GM23338 (cell line): ENCODE results near the gene C16orf95. TPM values are rescaled to one million over a fixed set of nuclear protein-coding genes. Genes with fewer than 3 reads are reported as not detected.

Source experiments
- ATAC-seq: fragments of 200-7000 bp; cut with Tn5 transposase; 3 replicates; pipeline ENCODE4 v1.9.1; 2020
- DNase-seq: peaks from one replicate; pipeline ENCODE4 v3.0.0-alpha.2; 2015; ENCODE audit warnings: low spot score
- H2AFZ ChIP-seq: fragments of 200-600 bp; sonication (generic); 2 replicates; pipeline ENCODE4 v1.8.0; 2016; ENCODE audit warnings: antibody characterized with exemption, mild to moderate bottlenecking, moderate library complexity
- H3F3A ChIP-seq: fragments of 200-600 bp; sonication (generic); replicated peaks from 2 replicates; pipeline ENCODE4 v1.8.0; 2017; ENCODE audit warnings: antibody characterized with exemption, mixed run types, low read depth
- H3K27ac ChIP-seq: fragments of 200-600 bp; sonication (generic); 2 replicates; pipeline ENCODE4 v1.6.1; 2016; ENCODE audit warnings: low read depth
- H3K27me3 ChIP-seq: fragments of 200-600 bp; sonication (generic); 2 replicates; pipeline ENCODE4 v1.8.0; 2016; ENCODE audit warnings: mild to moderate bottlenecking, mixed run types, moderate library complexity; ENCODE audit not compliant: insufficient read depth
- H3K36me3 ChIP-seq: fragments of 200-600 bp; sonication (generic); 2 replicates; pipeline ENCODE4 v1.8.0; 2016; ENCODE audit warnings: mild to moderate bottlenecking; ENCODE audit not compliant: insufficient read depth
- H3K4me1 ChIP-seq: fragments of 200-600 bp; sonication (generic); 2 replicates; pipeline ENCODE4 v1.8.0; 2016; ENCODE audit warnings: mild to moderate bottlenecking, moderate library complexity; ENCODE audit not compliant: insufficient read depth
- H3K4me2 ChIP-seq: fragments of 200-600 bp; sonication (generic); 2 replicates; pipeline ENCODE4 v1.7.1; 2017; ENCODE audit warnings: mixed run types
- H3K4me3 ChIP-seq: fragments of 200-600 bp; sonication (generic); 2 replicates; pipeline ENCODE4 v1.6.1; 2016; ENCODE audit warnings: mixed run types
- H3K79me2 ChIP-seq: fragments of 200-600 bp; sonication (generic); replicated peaks from 2 replicates; pipeline ENCODE4 v1.8.0; 2017; ENCODE audit warnings: mild to moderate bottlenecking; ENCODE audit not compliant: insufficient read depth
- H3K9me2 ChIP-seq: fragments of 200-600 bp; sonication (generic); 2 replicates; pipeline ENCODE4 v1.8.0; 2017; ENCODE audit not compliant: insufficient read depth
- H4K20me1 ChIP-seq: fragments of 200-600 bp; sonication (generic); replicated peaks from 2 replicates; pipeline ENCODE4 v1.8.0; 2017; ENCODE audit warnings: mild to moderate bottlenecking; ENCODE audit not compliant: insufficient read depth
- H3K27ac Mint-ChIP-seq: 2 replicates; pipeline ENCODE4 v1.8.0; 2020; ENCODE audit warnings: inconsistent platforms, mild to moderate bottlenecking, moderate library complexity, mixed read lengths
- H3K27me3 Mint-ChIP-seq: 3 replicates; pipeline ENCODE4 v1.8.0; 2022; ENCODE audit warnings: low read depth, mild to moderate bottlenecking, moderate library complexity, mixed read lengths, inconsistent platforms; ENCODE audit not compliant: insufficient read depth, poor library complexity
- H3K36me3 Mint-ChIP-seq: 3 replicates; pipeline ENCODE4 v1.8.0; 2021; ENCODE audit warnings: low read depth, mild to moderate bottlenecking, inconsistent platforms, moderate library complexity, mixed read lengths
- H3K4me1 Mint-ChIP-seq: 3 replicates; pipeline ENCODE4 v1.8.0; 2020; ENCODE audit warnings: mild to moderate bottlenecking, inconsistent platforms, mixed read lengths
- H3K4me3 Mint-ChIP-seq: 3 replicates; pipeline ENCODE4 v1.8.0; 2021; ENCODE audit warnings: moderate library complexity, mild to moderate bottlenecking, inconsistent platforms, mixed read lengths
- H3K9me3 Mint-ChIP-seq: 3 replicates; pipeline ENCODE4 v1.8.0; 2020; ENCODE audit warnings: moderate library complexity, mild to moderate bottlenecking, inconsistent platforms, mixed read lengths
- CREB1 ChIP-seq: fragments of 250-450 bp; sonication (Bioruptor Pico); IDR thresholded peaks from 2 replicates; pipeline ENCODE4 v1.5.0; 2020; ENCODE audit warnings: low read depth, mild to moderate bottlenecking, moderate library complexity
- EZH2 ChIP-seq: fragments of 200-600 bp; sonication (generic); IDR thresholded peaks from one replicate; pipeline ENCODE4 v1.8.0; 2017; ENCODE audit warnings: antibody characterized with exemption, mild to moderate bottlenecking, low read depth; ENCODE audit not compliant: unreplicated experiment
- EZH2phosphoT487 ChIP-seq: fragments of 200-600 bp; sonication (generic); IDR thresholded peaks from one replicate; pipeline ENCODE4 v1.8.1; 2018; ENCODE audit warnings: antibody characterized with exemption; ENCODE audit not compliant: unreplicated experiment
- JUNB ChIP-seq: IDR thresholded peaks from one replicate; pipeline ENCODE4 v1.6.1; 2016; ENCODE audit warnings: antibody characterized with exemption; ENCODE audit not compliant: unreplicated experiment
- NANOG ChIP-seq: IDR thresholded peaks from 2 replicates; pipeline ENCODE4 v1.6.1; 2016; ENCODE audit warnings: antibody characterized with exemption, borderline replicate concordance
- POLR2AphosphoS5 ChIP-seq: IDR thresholded peaks from 2 replicates; pipeline ENCODE4 v1.6.1; 2016; ENCODE audit warnings: antibody characterized with exemption, low read depth
- STAT1 ChIP-seq: IDR thresholded peaks from one replicate; pipeline ENCODE4 v1.6.1; 2016; ENCODE audit warnings: antibody characterized with exemption; ENCODE audit not compliant: unreplicated experiment
- ZNF114 ChIP-seq: fragments of 250-450 bp; sonication (Bioruptor Pico); IDR thresholded peaks from 2 replicates; pipeline ENCODE4 v1.5.0; 2020; ENCODE audit warnings: mild to moderate bottlenecking, moderate library complexity
- ZNF331 ChIP-seq: fragments of 250-450 bp; sonication (Bioruptor Pico); IDR thresholded peaks from 2 replicates; pipeline ENCODE4 v1.5.0; 2020; ENCODE audit warnings: low read depth, mild to moderate bottlenecking, moderate library complexity
- polyA plus RNA-seq: library from polyadenylated mRNA; unstranded; fragments of >200 nt; fragmentation: Nextera tagmentation; extraction: Ambion mirVana; gene quantifications from 2 replicates; pipeline ENCODE4 v1.2.1, GENCODE V29; 2016
- total RNA-seq: library from RNA; depleted of rRNA; stranded (reverse); fragments of >200 nt; shearing (Covaris generic); gene quantifications from 2 replicates; pipeline ENCODE4 v1.2.3, GENCODE V29; 2014
- TF ChIP-seq, protein P1 (sequence below): IDR thresholded peaks from one replicate; pipeline ENCODE4 v1.6.1; 2018; ENCODE audit warnings: antibody characterized with exemption; ENCODE audit not compliant: unreplicated experiment
- TF ChIP-seq, protein P2 (sequence below): fragments of 250-450 bp; sonication (Bioruptor Pico); IDR thresholded peaks from 2 replicates; pipeline ENCODE4 v1.5.0; 2020; ENCODE audit warnings: mild to moderate bottlenecking, moderate library complexity
- TF ChIP-seq, protein P3 (sequence below): IDR thresholded peaks from 2 replicates; pipeline ENCODE4 v1.6.1; 2016; ENCODE audit warnings: antibody characterized with exemption
- TF ChIP-seq, protein P4 (sequence below), 2 experiments: fragments of 200-600 bp in 1 of 2; sonication (generic) in 1 of 2; conservative IDR thresholded peaks; 2 replicates each; pipeline versions ENCODE4 v1.5.1 to v1.6.1; 2016 to 2017; ENCODE audit warnings: antibody characterized with exemption in 2 of 2, low read depth in 2 of 2, mild to moderate bottlenecking in 2 of 2, moderate library complexity in 1 of 2

The C16orf95 gene
- total and polyA plus RNA-seq, 2 experiments from 2014 or later, result 1.2 to 3.9 TPM

DNA sequence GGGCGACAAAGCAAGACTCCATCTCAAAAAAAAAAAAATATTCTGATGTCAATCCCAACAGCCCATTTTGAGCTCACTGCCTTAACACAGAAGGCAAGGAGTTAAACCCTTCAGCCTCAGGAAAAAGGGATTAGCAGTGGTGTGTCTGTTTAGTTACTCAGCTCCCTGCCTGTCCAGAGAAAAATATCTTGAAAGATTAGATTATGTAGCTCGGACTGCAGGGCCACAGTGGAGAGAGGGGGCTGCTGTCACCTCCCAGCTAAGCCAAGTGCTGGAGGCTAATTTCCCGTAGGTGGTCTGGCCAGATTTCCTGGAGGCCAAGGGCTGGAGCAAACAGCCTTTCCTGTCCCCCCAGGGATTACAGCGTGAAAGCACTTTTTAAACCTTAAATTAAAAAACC lies 50.3 kb downstream of the C16orf95 start:
- ATAC-seq, result no peak

More for the DNA sequence above, 50.3 kb downstream of the C16orf95 start:
- Histone ChIP-seq H3K27ac (no peak overlapping the region), H3K79me2 (no peaks in the 10 kb centered on the region), H3K4me3 (no peak overlapping the region), H3K4me1 (no peaks in the 10 kb centered on the region), H2AFZ (no peak overlapping the region), H3K9me2 (no peaks in the 10 kb centered on the region), H4K20me1 (no peaks in the 10 kb centered on the region), H3K27me3 (no peaks in the 10 kb centered on the region), H3F3A (no peaks in the 10 kb centered on the region), H3K36me3 (no peaks in the 10 kb centered on the region), H3K4me2 (no peak overlapping the region)
- no peak overlapping the region for H3K27ac Mint-ChIP-seq
- no peak for DNase-seq
- no peak overlapping the region for H3K4me3 Mint-ChIP-seq
- no peak for TF ChIP-seq EZH2
- no peak for TF ChIP-seq POLR2AphosphoS5
- no peak for TF ChIP-seq CREB1 (CRISPR knock-in tag)
- TF ChIP-seq NANOG, result no peak
- TF ChIP-seq ZNF114, result no peak
- TF ChIP-seq ZNF331, result no peak
- TF ChIP-seq, protein P1, sequence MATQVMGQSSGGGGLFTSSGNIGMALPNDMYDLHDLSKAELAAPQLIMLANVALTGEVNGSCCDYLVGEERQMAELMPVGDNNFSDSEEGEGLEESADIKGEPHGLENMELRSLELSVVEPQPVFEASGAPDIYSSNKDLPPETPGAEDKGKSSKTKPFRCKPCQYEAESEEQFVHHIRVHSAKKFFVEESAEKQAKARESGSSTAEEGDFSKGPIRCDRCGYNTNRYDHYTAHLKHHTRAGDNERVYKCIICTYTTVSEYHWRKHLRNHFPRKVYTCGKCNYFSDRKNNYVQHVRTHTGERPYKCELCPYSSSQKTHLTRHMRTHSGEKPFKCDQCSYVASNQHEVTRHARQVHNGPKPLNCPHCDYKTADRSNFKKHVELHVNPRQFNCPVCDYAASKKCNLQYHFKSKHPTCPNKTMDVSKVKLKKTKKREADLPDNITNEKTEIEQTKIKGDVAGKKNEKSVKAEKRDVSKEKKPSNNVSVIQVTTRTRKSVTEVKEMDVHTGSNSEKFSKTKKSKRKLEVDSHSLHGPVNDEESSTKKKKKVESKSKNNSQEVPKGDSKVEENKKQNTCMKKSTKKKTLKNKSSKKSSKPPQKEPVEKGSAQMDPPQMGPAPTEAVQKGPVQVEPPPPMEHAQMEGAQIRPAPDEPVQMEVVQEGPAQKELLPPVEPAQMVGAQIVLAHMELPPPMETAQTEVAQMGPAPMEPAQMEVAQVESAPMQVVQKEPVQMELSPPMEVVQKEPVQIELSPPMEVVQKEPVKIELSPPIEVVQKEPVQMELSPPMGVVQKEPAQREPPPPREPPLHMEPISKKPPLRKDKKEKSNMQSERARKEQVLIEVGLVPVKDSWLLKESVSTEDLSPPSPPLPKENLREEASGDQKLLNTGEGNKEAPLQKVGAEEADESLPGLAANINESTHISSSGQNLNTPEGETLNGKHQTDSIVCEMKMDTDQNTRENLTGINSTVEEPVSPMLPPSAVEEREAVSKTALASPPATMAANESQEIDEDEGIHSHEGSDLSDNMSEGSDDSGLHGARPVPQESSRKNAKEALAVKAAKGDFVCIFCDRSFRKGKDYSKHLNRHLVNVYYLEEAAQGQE, result no peak
- no peak for TF ChIP-seq EZH2phosphoT487
- no peak for TF ChIP-seq STAT1
- TF ChIP-seq, protein P2, sequence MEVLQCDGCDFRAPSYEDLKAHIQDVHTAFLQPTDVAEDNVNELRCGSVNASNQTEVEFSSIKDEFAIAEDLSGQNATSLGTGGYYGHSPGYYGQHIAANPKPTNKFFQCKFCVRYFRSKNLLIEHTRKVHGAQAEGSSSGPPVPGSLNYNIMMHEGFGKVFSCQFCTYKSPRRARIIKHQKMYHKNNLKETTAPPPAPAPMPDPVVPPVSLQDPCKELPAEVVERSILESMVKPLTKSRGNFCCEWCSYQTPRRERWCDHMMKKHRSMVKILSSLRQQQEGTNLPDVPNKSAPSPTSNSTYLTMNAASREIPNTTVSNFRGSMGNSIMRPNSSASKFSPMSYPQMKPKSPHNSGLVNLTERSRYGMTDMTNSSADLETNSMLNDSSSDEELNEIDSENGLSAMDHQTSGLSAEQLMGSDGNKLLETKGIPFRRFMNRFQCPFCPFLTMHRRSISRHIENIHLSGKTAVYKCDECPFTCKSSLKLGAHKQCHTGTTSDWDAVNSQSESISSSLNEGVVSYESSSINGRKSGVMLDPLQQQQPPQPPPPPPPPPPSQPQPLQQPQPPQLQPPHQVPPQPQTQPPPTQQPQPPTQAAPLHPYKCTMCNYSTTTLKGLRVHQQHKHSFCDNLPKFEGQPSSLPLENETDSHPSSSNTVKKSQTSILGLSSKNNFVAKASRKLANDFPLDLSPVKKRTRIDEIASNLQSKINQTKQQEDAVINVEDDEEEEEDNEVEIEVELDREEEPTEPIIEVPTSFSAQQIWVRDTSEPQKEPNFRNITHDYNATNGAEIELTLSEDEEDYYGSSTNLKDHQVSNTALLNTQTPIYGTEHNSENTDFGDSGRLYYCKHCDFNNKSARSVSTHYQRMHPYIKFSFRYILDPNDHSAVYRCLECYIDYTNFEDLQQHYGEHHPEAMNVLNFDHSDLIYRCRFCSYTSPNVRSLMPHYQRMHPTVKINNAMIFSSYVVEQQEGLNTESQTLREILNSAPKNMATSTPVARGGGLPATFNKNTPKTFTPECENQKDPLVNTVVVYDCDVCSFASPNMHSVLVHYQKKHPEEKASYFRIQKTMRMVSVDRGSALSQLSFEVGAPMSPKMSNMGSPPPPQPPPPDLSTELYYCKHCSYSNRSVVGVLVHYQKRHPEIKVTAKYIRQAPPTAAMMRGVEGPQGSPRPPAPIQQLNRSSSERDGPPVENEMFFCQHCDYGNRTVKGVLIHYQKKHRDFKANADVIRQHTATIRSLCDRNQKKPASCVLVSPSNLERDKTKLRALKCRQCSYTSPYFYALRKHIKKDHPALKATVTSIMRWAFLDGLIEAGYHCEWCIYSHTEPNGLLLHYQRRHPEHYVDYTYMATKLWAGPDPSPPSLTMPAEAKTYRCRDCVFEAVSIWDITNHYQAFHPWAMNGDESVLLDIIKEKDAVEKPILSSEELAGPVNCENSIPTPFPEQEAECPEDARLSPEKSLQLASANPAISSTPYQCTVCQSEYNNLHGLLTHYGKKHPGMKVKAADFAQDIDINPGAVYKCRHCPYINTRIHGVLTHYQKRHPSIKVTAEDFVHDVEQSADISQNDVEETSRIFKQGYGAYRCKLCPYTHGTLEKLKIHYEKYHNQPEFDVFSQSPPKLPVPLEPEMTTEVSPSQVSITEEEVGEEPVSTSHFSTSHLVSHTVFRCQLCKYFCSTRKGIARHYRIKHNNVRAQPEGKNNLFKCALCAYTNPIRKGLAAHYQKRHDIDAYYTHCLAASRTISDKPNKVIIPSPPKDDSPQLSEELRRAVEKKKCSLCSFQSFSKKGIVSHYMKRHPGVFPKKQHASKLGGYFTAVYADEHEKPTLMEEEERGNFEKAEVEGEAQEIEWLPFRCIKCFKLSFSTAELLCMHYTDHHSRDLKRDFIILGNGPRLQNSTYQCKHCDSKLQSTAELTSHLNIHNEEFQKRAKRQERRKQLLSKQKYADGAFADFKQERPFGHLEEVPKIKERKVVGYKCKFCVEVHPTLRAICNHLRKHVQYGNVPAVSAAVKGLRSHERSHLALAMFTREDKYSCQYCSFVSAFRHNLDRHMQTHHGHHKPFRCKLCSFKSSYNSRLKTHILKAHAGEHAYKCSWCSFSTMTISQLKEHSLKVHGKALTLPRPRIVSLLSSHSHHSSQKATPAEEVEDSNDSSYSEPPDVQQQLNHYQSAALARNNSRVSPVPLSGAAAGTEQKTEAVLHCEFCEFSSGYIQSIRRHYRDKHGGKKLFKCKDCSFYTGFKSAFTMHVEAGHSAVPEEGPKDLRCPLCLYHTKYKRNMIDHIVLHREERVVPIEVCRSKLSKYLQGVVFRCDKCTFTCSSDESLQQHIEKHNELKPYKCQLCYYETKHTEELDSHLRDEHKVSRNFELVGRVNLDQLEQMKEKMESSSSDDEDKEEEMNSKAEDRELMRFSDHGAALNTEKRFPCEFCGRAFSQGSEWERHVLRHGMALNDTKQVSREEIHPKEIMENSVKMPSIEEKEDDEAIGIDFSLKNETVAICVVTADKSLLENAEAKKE (CRISPR knock-in tag), result no peak
- TF ChIP-seq, protein P3, sequence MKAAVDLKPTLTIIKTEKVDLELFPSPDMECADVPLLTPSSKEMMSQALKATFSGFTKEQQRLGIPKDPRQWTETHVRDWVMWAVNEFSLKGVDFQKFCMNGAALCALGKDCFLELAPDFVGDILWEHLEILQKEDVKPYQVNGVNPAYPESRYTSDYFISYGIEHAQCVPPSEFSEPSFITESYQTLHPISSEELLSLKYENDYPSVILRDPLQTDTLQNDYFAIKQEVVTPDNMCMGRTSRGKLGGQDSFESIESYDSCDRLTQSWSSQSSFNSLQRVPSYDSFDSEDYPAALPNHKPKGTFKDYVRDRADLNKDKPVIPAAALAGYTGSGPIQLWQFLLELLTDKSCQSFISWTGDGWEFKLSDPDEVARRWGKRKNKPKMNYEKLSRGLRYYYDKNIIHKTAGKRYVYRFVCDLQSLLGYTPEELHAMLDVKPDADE, result no peak
- TF ChIP-seq JUNB, result no peak
- TF ChIP-seq, protein P4, sequence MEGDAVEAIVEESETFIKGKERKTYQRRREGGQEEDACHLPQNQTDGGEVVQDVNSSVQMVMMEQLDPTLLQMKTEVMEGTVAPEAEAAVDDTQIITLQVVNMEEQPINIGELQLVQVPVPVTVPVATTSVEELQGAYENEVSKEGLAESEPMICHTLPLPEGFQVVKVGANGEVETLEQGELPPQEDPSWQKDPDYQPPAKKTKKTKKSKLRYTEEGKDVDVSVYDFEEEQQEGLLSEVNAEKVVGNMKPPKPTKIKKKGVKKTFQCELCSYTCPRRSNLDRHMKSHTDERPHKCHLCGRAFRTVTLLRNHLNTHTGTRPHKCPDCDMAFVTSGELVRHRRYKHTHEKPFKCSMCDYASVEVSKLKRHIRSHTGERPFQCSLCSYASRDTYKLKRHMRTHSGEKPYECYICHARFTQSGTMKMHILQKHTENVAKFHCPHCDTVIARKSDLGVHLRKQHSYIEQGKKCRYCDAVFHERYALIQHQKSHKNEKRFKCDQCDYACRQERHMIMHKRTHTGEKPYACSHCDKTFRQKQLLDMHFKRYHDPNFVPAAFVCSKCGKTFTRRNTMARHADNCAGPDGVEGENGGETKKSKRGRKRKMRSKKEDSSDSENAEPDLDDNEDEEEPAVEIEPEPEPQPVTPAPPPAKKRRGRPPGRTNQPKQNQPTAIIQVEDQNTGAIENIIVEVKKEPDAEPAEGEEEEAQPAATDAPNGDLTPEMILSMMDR (conservative IDR thresholded peaks at IDR 0.05; ENCODE audit: low read depth in 2 of 2), result no peak
- peaks cover 4% of the 10 kb centered on the region for H3K4me1 Mint-ChIP-seq
- no peaks in the 10 kb centered on the region; the same call in 1 of the 3 replicates for H3K9me3 Mint-ChIP-seq
- no peaks in the 10 kb centered on the region for H3K27me3 Mint-ChIP-seq
- H3K36me3 Mint-ChIP-seq, result peaks cover under 1% of the 10 kb centered on the region; the same call in 1 of the 3 replicates
